K562 (cell line): ENCODE data around the gene SMIM29. TPM values are rescaled to one million over a fixed set of nuclear protein-coding genes. Genes with fewer than 3 reads are reported as not detected.
A peak's percentile ranks its signal among the peaks of the same experiment; 100 is the strongest.

ENCODE experiments used
- CHD4 ChIP-seq: fragments of 200-600 bp; sonication (generic); IDR thresholded peaks from 3 replicates; pipeline ENCODE4 v1.6.1; 2012; ENCODE audit warnings: low read depth, mild to moderate bottlenecking, mixed read lengths, low read length, inconsistent platforms; ENCODE audit not compliant: insufficient read depth, insufficient replicate concordance, poor library complexity, severe bottlenecking
- GTF2E2 ChIP-seq: fragments of 200-800 bp; sonication (Bioruptor generic); IDR thresholded peaks from 2 replicates; pipeline ENCODE4 v1.6.1; 2016; ENCODE audit warnings: missing genetic modification characterization, missing compliant biosample characterization
- HCFC1 ChIP-seq: IDR thresholded peaks from 2 replicates; pipeline ENCODE4 v1.6.1; 2012; ENCODE audit warnings: low read depth, low read length, improper control_type of control experiment
- IFI16 ChIP-seq: fragments of 250-450 bp; sonication (Bioruptor Pico); IDR thresholded peaks from 2 replicates; pipeline ENCODE4 v2.1.2; 2022; ENCODE audit warnings: mild to moderate bottlenecking, inconsistent platforms
- MAFG ChIP-seq: fragments of 450-650 bp; conservative IDR thresholded peaks from 2 replicates; pipeline ENCODE4 v1.6.1; 2016; ENCODE audit warnings: missing genetic modification characterization, missing compliant biosample characterization
- MLX ChIP-seq, 2 experiments: fragments of 450-650 bp in 1 of 2; sonication (generic) in 1 of 2; formaldehyde crosslinking; conservative IDR thresholded peaks; 2 replicates each; pipeline versions ENCODE4 v1.4.0 to v1.8.1; 2020 to 2022; ENCODE audit warnings: mild to moderate bottlenecking in 1 of 2, missing genetic modification reagents in 1 of 2
- MTA2 ChIP-seq: fragments of 450-650 bp; IDR thresholded peaks from 2 replicates; pipeline ENCODE4 v1.6.1; 2016; ENCODE audit warnings: low read depth
- POLR3G ChIP-seq: IDR thresholded peaks from 2 replicates; pipeline ENCODE4 v1.6.1; 2011; ENCODE audit not compliant: insufficient read length, insufficient replicate concordance; ENCODE audit errors: extremely low read depth
- PYGO2 ChIP-seq: fragments of 450-650 bp; IDR thresholded peaks from 2 replicates; pipeline ENCODE4 v1.6.1; 2016; ENCODE audit warnings: mild to moderate bottlenecking, missing genetic modification characterization, moderate library complexity, missing compliant biosample characterization
- RBM34 ChIP-seq: fragments of 200-400 bp; formaldehyde crosslinking; IDR thresholded peaks from 2 replicates; pipeline ENCODE4 v1.6.1; 2018; ENCODE audit warnings: low read length, borderline replicate concordance; ENCODE audit not compliant: insufficient read depth
- RUNX1 ChIP-seq: sonication (generic); IDR thresholded peaks from 2 replicates; pipeline ENCODE4 v1.6.1; 2016; ENCODE audit warnings: antibody characterized with exemption, low read depth
- TCFL5 ChIP-seq: fragments of 250-450 bp; sonication (Bioruptor Pico); conservative IDR thresholded peaks from 2 replicates; pipeline ENCODE4 v1.6.1; 2021; ENCODE audit warnings: mild to moderate bottlenecking, moderate library complexity, matching md5 sums
- ZNF75A ChIP-seq: fragments of 450-650 bp; formaldehyde crosslinking; IDR thresholded peaks from 2 replicates; pipeline ENCODE4 v1.4.0; 2020; ENCODE audit warnings: mild to moderate bottlenecking
- polyA plus RNA-seq, 8 experiments: library from polyadenylated mRNA; depleted of rRNA in 4 of 8; stranded (reverse) in 5 of 8; unstranded in 3 of 8; fragments of >200 nt; fragmentation: Nextera tagmentation in 2 of 8; fragmentation: Illumina TruSeq in 1 of 8; extraction: Ambion mirVana in 2 of 8; extraction: Trizol in 1 of 8; gene quantifications; 2 replicates each; pipeline versions ENCODE4 v1.2.1 to v1.2.3, GENCODE V29; 2011 to 2014; ENCODE audit warnings: inconsistent platforms in 1 of 8, missing spikeins in 1 of 8
- total RNA-seq, 7 experiments: library from RNA; depleted of rRNA in 6 of 7; stranded (reverse); fragments of >200 nt in 6 of 7; fragmentation: Illumina TruSeq in 2 of 7; extraction: Trizol in 2 of 7; gene quantifications; 2 replicates each; pipeline versions ENCODE4 v1.2.1 to v1.2.3, GENCODE V29; 2011 to 2021; ENCODE audit warnings: low replicate concordance in 1 of 7
- TF ChIP-seq, protein P1 (sequence below): fragments of 250-450 bp; sonication (Bioruptor Pico); IDR thresholded peaks from 2 replicates; pipeline ENCODE4 v1.4.0; 2020
- TF ChIP-seq, protein P2 (sequence below), 3 experiments: IDR thresholded peaks in 2 of 3; conservative IDR thresholded peaks in 1 of 3; 2 replicates each; pipeline ENCODE4 v1.5.1; 2011 to 2012; ENCODE audit warnings: low read length in 3 of 3, mild to moderate bottlenecking in 3 of 3, control low read depth in 2 of 3, improper control_type of control experiment in 1 of 3, inconsistent platforms in 1 of 3, low read depth in 1 of 3, mixed read lengths in 1 of 3, moderate library complexity in 1 of 3; ENCODE audit not compliant: insufficient read depth in 2 of 3
- TF ChIP-seq, protein P3 (sequence below): IDR thresholded peaks from 2 replicates; pipeline ENCODE4 v1.6.1; 2011; ENCODE audit warnings: borderline replicate concordance, low read depth, mild to moderate bottlenecking, moderate library complexity, low read length; ENCODE audit not compliant: insufficient read depth, poor library complexity, severe bottlenecking

SMIM29 gene
- total and polyA plus RNA-seq, 9 of the 15 experiments (the other 6 are each of a cell fraction or from before 2014, with no cell fraction given) = 6.5 to 36.7 (median 20.9) TPM

GRCh38 chr6:34276881-34277762 lies 28.3 kb upstream of the SMIM29 start (continued):
- no peak for TF ChIP-seq CHD4
- TF ChIP-seq, protein P1, sequence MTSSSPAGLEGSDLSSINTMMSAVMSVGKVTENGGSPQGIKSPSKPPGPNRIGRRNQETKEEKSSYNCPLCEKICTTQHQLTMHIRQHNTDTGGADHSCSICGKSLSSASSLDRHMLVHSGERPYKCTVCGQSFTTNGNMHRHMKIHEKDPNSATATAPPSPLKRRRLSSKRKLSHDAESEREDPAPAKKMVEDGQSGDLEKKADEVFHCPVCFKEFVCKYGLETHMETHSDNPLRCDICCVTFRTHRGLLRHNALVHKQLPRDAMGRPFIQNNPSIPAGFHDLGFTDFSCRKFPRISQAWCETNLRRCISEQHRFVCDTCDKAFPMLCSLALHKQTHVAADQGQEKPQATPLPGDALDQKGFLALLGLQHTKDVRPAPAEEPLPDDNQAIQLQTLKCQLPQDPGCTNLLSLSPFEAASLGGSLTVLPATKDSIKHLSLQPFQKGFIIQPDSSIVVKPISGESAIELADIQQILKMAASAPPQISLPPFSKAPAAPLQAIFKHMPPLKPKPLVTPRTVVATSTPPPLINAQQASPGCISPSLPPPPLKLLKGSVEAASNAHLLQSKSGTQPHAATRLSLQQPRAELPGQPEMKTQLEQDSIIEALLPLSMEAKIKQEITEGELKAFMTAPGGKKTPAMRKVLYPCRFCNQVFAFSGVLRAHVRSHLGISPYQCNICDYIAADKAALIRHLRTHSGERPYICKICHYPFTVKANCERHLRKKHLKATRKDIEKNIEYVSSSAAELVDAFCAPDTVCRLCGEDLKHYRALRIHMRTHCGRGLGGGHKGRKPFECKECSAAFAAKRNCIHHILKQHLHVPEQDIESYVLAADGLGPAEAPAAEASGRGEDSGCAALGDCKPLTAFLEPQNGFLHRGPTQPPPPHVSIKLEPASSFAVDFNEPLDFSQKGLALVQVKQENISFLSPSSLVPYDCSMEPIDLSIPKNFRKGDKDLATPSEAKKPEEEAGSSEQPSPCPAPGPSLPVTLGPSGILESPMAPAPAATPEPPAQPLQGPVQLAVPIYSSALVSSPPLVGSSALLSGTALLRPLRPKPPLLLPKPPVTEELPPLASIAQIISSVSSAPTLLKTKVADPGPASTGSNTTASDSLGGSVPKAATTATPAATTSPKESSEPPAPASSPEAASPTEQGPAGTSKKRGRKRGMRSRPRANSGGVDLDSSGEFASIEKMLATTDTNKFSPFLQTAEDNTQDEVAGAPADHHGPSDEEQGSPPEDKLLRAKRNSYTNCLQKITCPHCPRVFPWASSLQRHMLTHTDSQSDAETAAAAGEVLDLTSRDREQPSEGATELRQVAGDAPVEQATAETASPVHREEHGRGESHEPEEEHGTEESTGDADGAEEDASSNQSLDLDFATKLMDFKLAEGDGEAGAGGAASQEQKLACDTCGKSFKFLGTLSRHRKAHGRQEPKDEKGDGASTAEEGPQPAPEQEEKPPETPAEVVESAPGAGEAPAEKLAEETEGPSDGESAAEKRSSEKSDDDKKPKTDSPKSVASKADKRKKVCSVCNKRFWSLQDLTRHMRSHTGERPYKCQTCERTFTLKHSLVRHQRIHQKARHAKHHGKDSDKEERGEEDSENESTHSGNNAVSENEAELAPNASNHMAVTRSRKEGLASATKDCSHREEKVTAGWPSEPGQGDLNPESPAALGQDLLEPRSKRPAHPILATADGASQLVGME (CRISPR knock-in tag) = 0 out of 2 replicates have a peak, but pooled peaks have one; percentile 58
- TF ChIP-seq MTA2 = peak; percentile 48; the same call in 1 of the 2 replicates
- no peak for TF ChIP-seq MLX (CRISPR knock-in tag; conservative IDR thresholded peaks at IDR 0.05)
- no peak for TF ChIP-seq PYGO2 (tag)
- TF ChIP-seq RUNX1 = no peak
- TF ChIP-seq, protein P2, sequence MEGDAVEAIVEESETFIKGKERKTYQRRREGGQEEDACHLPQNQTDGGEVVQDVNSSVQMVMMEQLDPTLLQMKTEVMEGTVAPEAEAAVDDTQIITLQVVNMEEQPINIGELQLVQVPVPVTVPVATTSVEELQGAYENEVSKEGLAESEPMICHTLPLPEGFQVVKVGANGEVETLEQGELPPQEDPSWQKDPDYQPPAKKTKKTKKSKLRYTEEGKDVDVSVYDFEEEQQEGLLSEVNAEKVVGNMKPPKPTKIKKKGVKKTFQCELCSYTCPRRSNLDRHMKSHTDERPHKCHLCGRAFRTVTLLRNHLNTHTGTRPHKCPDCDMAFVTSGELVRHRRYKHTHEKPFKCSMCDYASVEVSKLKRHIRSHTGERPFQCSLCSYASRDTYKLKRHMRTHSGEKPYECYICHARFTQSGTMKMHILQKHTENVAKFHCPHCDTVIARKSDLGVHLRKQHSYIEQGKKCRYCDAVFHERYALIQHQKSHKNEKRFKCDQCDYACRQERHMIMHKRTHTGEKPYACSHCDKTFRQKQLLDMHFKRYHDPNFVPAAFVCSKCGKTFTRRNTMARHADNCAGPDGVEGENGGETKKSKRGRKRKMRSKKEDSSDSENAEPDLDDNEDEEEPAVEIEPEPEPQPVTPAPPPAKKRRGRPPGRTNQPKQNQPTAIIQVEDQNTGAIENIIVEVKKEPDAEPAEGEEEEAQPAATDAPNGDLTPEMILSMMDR (IDR thresholded peaks at IDR 0.05 in 2 of 3, conservative IDR thresholded peaks at IDR 0.05 in 1 of 3; ENCODE audit: insufficient read depth in 2 of 3, low read depth in 1 of 3, low read length in 3 of 3) = no peak
- TF ChIP-seq IFI16 (CRISPR knock-in tag) = no peak
- TF ChIP-seq ZNF75A (CRISPR knock-in tag) = no peak
- TF ChIP-seq HCFC1 = no peak
- TF ChIP-seq, protein P3, sequence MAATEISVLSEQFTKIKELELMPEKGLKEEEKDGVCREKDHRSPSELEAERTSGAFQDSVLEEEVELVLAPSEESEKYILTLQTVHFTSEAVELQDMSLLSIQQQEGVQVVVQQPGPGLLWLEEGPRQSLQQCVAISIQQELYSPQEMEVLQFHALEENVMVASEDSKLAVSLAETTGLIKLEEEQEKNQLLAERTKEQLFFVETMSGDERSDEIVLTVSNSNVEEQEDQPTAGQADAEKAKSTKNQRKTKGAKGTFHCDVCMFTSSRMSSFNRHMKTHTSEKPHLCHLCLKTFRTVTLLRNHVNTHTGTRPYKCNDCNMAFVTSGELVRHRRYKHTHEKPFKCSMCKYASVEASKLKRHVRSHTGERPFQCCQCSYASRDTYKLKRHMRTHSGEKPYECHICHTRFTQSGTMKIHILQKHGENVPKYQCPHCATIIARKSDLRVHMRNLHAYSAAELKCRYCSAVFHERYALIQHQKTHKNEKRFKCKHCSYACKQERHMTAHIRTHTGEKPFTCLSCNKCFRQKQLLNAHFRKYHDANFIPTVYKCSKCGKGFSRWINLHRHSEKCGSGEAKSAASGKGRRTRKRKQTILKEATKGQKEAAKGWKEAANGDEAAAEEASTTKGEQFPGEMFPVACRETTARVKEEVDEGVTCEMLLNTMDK = no peak
- TF ChIP-seq RBM34 = no peak
- TF ChIP-seq MAFG (tag) = no peak
- TF ChIP-seq TCFL5 (CRISPR knock-in tag) = no peak
- TF ChIP-seq GTF2E2 = no peak
- no peak for TF ChIP-seq POLR3G
